Mesodermal cell (in vitro differentiated cells): ENCODE measurements around the gene ZNF417.
"Not testable (repeated sequence)": the region's sequence is repeated elsewhere in the genome, so short reads cannot be mapped to it uniquely, and the experiment has no call there.

Source experiments
- H3K27ac ChIP-seq: 2 replicates; pipeline ENCODE4 v1.7.0; 2013; ENCODE audit warnings: mild to moderate bottlenecking, low read depth, low read length, moderate library complexity; ENCODE audit not compliant: severe bottlenecking
- H3K36me3 ChIP-seq: 2 replicates; pipeline ENCODE4 v1.7.1; 2013; ENCODE audit warnings: mild to moderate bottlenecking, low read length, moderate library complexity; ENCODE audit not compliant: control insufficient read depth, insufficient read depth
- H3K4me1 ChIP-seq: one replicate; pipeline ENCODE4 v1.7.1; 2013; ENCODE audit warnings: mild to moderate bottlenecking, low read length; ENCODE audit not compliant: insufficient read depth, control insufficient read depth, poor library complexity, severe bottlenecking
- H3K4me3 ChIP-seq: 2 replicates; pipeline ENCODE4 v1.7.0; 2013; ENCODE audit warnings: low read length, control low read depth, mild to moderate bottlenecking; ENCODE audit not compliant: insufficient read depth, poor library complexity, severe bottlenecking; ENCODE audit errors: extremely low read depth
- H3K9me3 ChIP-seq: 2 replicates; pipeline ENCODE4 v1.7.1; 2013; ENCODE audit warnings: mild to moderate bottlenecking, low read length, moderate library complexity; ENCODE audit not compliant: control insufficient read depth
- WGBS, 2 experiments: methylation state at CpG; one replicate each; pipeline ENCODE4 v1.1.5; 2013; ENCODE audit warnings: missing lambda C conversion rate in 2 of 2; ENCODE audit not compliant: insufficient coverage in 2 of 2; 5-methylcytosine and 5-hydroxymethylcytosine counted together

ZNF417 gene

GRCh38 chr19:57935731-57936130 is 19.3 kb upstream of the ZNF417 start:
- peaks cover 39% of the 10 kb centered on the region for H3K9me3 ChIP-seq
- H3K4me3 ChIP-seq, result no peak overlapping the region
- no peak overlapping the region for H3K27ac ChIP-seq
- no peaks in the 10 kb centered on the region for H3K4me1 ChIP-seq
- WGBS, 2 experiments, result 94 to 95% methylated on average over 9 to 11 of the region's 12 CpGs
- peaks cover 57% of the 10 kb centered on the region for H3K36me3 ChIP-seq

DNA sequence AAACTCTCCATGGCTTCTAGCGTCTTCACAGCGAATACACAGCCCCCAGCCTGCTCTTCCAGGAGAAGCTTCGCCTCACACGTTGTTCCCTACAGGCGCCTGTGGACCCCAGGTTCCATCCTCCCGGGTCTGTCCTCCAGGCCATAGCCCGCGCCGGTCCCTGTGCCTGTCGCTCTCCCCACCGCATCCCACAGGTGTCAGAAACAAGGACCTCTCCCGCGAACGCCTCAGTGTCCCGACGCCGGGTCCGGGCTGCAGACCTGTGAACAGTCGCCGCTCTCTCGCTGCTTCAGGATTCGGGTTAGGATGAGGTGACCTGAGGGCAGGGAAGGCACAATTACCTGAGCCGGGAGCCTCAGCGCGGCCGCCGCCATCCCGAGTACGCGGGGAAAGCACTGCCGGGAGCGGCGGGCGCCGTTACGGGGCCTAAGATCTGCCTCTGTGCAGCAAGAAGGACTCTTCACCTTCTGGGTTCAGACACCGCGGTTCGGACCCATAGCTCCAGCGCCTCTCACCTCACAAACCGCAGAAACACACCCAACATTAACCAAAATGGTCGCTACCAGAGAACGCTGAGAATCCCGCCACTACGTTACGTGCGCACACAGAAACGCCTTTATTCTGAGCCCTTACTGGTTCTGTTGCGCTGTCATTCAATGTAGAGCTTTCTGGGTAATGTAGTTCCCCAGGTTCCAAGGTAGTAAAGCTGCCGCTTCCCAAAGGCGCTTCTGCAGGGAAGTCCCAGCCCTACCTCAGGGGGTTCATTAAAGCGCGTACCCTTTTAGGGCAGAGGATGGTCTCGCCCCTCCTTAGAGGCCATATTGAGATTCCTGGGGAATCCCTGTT is 18.7 kb upstream of the ZNF417 start, which contains the start of gene ZNF418:
Gene ZNF418 (minus strand): TSS at position 583 of the 846 bp plus-strand sequence. CDS start 1,580 bp downstream, outside the sequence.
- Histone ChIP-seq H3K36me3 (peaks cover 58% of the 10 kb centered on the region), H3K27ac (no peak within 1 kb of the TSS)

GRCh38 chr19:57927587-57927986 is 11.2 kb upstream of the ZNF417 start:
- Histone ChIP-seq H3K4me3 (no peak overlapping the region), H3K9me3 (peaks cover 76% of the 10 kb centered on the region), H3K27ac (no peak overlapping the region), H3K4me1 (no peaks in the 10 kb centered on the region), H3K36me3 (peaks cover 94% of the 10 kb centered on the region)
- WGBS, 2 experiments, result 98 to 100% methylated on average over 4 of the region's 4 CpGs

More for the DNA sequence above, 18.7 kb upstream of the ZNF417 start, which contains the start of gene ZNF418:
- H3K4me3 ChIP-seq, result peak within 1 kb of the TSS; percentile 86
- WGBS, 2 experiments, result 2 to 3% methylated on average over 33 to 54 of the region's 54 CpGs
- H3K4me1 ChIP-seq, result no peaks in the 10 kb centered on the region
- peaks cover 45% of the 10 kb centered on the region for H3K9me3 ChIP-seq

- Histone ChIP-seq H3K9me3 (no peaks in the 10 kb centered on the region), H3K27ac (no peak overlapping the region), H3K4me1 (peaks cover 6% of the 10 kb centered on the region), H3K4me3 (no peak overlapping the region), H3K36me3 (peaks cover 49% of the 10 kb centered on the region)
- 83 to 97% methylated on average over 2 to 3 of the region's 3 CpGs for WGBS, 2 experiments
Observed at GRCh38 chr19:57914531-57914930, 1.9 kb downstream of the ZNF417 start.

GRCh38 chr19:57907394-57907793 is 9.0 kb downstream of the ZNF417 start:
- Histone ChIP-seq H3K27ac (no peak overlapping the region), H3K4me1 (no peaks in the 10 kb centered on the region), H3K36me3 (peaks cover 67% of the 10 kb centered on the region)

GRCh38 chr19:57905258-57905657 is 11.1 kb downstream of the ZNF417 start:
- Histone ChIP-seq H3K27ac (no peak overlapping the region), H3K9me3 (peaks cover 3% of the 10 kb centered on the region), H3K4me1 (no peaks in the 10 kb centered on the region), H3K36me3 (peaks cover 46% of the 10 kb centered on the region), H3K4me3 (no peak overlapping the region)
- 88 to 93% methylated on average over 1 to 3 of the region's 6 CpGs for WGBS, 2 experiments

More at GRCh38 chr19:57907394-57907793, 9.0 kb downstream of the ZNF417 start:
- H3K4me3 ChIP-seq, result no peak overlapping the region
- WGBS, 2 experiments, result 96 to 100% methylated on average over 3 of the region's 3 CpGs
- peaks cover 3% of the 10 kb centered on the region for H3K9me3 ChIP-seq

- Histone ChIP-seq H3K27ac (no peak overlapping the region), H3K9me3 (peaks cover 3% of the 10 kb centered on the region), H3K4me1 (no peaks in the 10 kb centered on the region), H3K4me3 (no peak overlapping the region), H3K36me3 (peaks cover 38% of the 10 kb centered on the region)
- 86 to 92% methylated on average over 6 to 7 of the region's 7 CpGs for WGBS, 2 experiments
Observed at GRCh38 chr19:57903618-57904184, 12.7 kb downstream of the ZNF417 start.

DNA sequence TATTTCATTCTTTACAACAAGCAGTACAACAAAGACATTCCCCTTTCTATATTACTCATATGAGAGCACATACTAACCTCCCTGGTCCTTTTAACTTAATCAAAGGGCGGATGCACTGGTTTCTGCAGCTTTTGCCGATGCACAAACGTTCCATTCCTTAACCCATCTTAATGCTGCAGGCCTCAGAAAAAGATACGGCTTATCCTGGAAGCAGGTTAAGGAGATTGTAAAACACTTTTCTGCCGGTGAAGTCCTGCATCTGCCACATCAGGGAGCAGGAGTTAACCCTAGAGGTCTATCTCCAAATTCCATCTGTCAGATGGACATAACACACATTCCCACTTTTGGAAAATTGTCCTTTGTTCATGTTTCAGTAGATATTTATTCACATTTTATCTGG is 16.1 kb downstream of the ZNF417 start:
- Histone ChIP-seq H3K27ac (no peak overlapping the region), H3K9me3 (peaks cover 3% of the 10 kb centered on the region), H3K4me1 (no peaks in the 10 kb centered on the region), H3K36me3 (peaks cover 10% of the 10 kb centered on the region), H3K4me3 (no peak overlapping the region)
- 95 to 97% methylated on average over 2 to 5 of the region's 5 CpGs for WGBS, 2 experiments

DNA sequence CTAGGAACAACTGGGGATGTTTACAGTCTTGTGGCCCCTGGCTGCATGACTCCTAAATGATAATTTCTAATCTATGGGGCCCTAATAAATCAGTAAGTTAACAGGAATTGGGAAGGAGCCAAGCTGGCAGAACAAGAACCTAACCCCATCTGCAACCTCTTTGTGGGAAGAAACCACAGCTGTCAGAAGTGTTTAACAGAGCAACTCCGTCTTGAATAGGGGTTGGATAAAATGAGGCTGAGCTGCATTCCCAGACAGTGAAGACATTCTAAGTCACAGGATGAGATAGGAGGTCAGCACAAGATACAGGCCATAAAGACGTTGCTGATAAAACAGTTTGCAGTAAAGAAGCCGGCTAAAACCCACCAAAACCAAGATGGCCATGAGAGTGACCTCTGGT is 25.7 kb downstream of the ZNF417 start:
- H3K4me3 ChIP-seq, H3K9me3 ChIP-seq, H3K4me1 ChIP-seq: not testable (repeated sequence)
- H3K36me3 ChIP-seq, result peaks cover 13% of the 10 kb centered on the region
- peak overlapping the region; percentile 78 for H3K27ac ChIP-seq
- 75% methylated on average over 2 to 3 of the region's 3 CpGs for WGBS, 2 experiments

DNA sequence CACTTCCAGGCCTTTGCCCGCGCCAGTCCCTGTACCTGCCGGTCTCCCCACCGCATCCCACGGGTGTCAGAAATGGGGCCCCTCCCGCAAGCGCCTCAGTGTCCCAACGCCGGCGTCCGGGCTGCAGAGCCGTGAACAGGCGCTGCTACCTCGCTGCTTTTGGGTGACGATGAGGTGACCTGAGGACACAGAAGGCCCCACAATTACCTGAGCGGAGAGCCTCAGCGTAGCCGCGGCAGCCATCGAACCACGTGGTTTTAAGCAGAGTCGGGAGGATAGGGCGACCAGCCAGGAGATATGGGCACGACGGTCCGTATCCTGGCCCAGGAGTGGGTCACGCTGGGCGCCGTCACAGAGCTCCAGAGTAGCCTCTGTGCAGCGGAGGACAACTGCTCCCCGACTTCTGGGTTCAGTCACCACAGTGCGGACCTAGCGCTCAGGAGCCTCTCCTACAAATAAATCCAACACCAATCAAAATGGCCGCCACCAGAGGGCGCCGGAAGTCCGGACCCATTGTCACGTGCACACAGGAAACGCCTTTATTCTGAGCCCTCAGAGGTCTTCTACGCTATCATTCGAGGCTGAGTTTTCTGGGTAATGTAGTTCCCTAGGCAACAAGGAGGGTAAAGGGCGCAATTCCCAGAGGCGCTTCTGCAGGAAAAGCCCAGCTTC is 27.7 kb downstream of the ZNF417 start, which contains the start of gene ZNF814:
Gene ZNF814 (minus strand): TSS at position 478 of the 672 bp plus-strand sequence. CDS start 235 bp downstream, at position 243.
- Histone ChIP-seq H3K4me3 (peak within 1 kb of the TSS; percentile 92), H3K27ac (peak within 1 kb of the TSS; percentile 86), H3K9me3 (peaks cover 9% of the 10 kb centered on the region), H3K36me3 (peaks cover 33% of the 10 kb centered on the region), H3K4me1 (peaks cover 3% of the 10 kb centered on the region)
- WGBS, 2 experiments, result 0 to 1% methylated on average over 40 to 43 of the region's 43 CpGs
